Right ventricle myocardium inferior (tissue), 1 donor: ENCODE results near the gene PRLH. TPM values are rescaled to one million over a fixed set of nuclear protein-coding genes. Genes with fewer than 3 reads are reported as not detected.

Source experiments
- ATAC-seq: fragments of 200-7000 bp; cut with Tn5 transposase; one replicate; pipeline ENCODE4 v1.9.1; 2020; ENCODE audit warnings: mild to moderate bottlenecking, moderate library complexity
- DNase-seq: peaks from one replicate; pipeline ENCODE4 v3.0.0; 2021; ENCODE audit errors: missing footprints
- intact Hi-C: fragments of 100-400 bp; cut with DNase I; formaldehyde crosslinking; loops from one replicate; pipeline ENCODE4 v1.11.0; 2022
- total RNA-seq: library from RNA; stranded (reverse); fragmentation: NEBNext Ultra II Directional; extraction: Animal tissue kit (Norgen Biotek cat#: 25700); gene quantifications from one replicate; pipeline ENCODE4 v1.2.1, GENCODE V29; 2021
- donor health status: DM: no; HTN: yes; CAD: no; lungs with severe emphysema.

Gene PRLH
- total RNA-seq, 1 donor from 2014 or later, result not detected

- intact Hi-C loops, result no loop called here
- DNase-seq (no peak), ATAC-seq (no peak)
Measured at GRCh38 chr2:237538001-237538720, 28.2 kb upstream of the PRLH start.

DNA sequence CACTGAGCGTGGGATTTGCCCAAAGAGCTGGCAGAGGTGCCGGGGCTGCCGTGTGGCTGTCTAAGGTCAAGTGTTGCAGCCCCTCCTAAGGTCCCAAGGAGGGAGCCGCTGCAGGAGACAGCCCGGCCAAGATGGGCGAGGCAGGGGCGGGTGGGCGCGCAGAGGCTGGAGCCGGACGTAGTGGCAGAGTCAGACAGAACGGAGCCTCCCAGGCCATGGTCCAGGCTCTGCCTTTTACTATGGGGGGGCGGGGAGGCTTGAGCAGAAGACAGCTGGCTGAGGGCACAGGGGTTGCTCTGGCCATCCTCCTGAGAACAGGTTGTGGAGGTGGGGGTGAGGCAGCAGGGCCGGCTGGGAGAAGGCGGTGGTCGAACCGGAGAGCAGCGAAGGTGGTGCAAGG lies 27.5 kb upstream of the PRLH start:
- no peak for ATAC-seq
- no peak for DNase-seq
- intact Hi-C loops, result no loop called here

GRCh38 chr2:237539681-237540080 lies 26.7 kb upstream of the PRLH start:
- intact Hi-C loops, result no loop called here
- no peak for DNase-seq
- peak; percentile 53 for ATAC-seq

- peak; percentile 21 for ATAC-seq
- DNase-seq, result no peak
- intact Hi-C loops, result no loop called here
Measured at GRCh38 chr2:237540223-237540775, 26.1 kb upstream of the PRLH start.

DNA sequence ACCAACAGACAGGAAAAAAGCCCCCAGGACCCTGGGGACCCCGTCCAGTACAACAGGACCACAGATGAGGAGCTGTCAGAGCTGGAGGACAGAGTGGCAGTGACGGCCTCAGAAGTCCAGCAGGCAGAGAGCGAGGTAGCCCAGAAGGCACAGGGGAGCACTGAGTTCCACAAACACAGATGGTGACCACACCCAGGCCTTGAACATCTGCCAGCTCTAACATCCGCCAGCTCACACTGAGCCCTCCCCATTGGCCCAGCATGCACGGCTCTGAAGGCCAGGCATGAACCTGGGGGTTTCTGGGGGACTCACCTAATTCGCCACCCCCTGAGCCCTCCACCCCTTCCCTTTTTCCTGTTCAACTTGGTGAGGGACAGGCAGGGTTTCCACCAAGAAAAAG lies 25.6 kb upstream of the PRLH start:
- intact Hi-C loops, result no loop called here
- peak; percentile 92 for ATAC-seq
- DNase-seq, result no peak

GRCh38 chr2:237541243-237541642 lies 25.1 kb upstream of the PRLH start:
- intact Hi-C loops, result no loop called here
- no peak for ATAC-seq
- DNase-seq, result no peak

GRCh38 chr2:237542001-237542704 lies 24.2 kb upstream of the PRLH start:
- intact Hi-C loops, result no loop called here
- ATAC-seq, result no peak
- DNase-seq, result no peak

GRCh38 chr2:237546040-237546875 lies 20.1 kb upstream of the PRLH start:
- ATAC-seq, result no peak
- intact Hi-C loops, result no loop called here
- DNase-seq, result no peak

DNA sequence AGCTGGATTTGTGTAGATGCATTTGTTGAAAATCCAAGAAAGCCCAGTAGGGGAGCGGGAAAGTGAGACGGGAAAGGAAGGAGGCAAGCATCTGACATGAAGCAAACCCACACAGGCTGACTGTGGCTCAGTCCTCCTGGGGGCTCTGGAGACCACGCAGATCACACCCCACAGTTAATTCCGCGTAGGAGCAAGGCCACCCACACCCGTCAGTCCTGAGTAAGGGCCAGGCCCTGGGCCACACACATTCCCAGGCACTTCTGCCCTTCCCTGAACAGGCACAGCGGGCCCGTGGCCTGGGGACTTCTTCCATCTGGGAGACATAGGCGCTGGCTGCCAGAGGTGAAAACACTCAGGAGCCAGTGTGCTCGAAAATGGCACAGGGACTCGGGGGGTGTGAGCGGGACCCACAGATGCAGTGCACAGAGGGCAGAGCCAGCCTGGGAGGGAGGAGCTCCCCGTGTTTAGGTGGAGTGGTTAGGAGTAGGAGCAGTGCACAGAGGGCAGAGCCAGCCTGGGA lies 19.4 kb upstream of the PRLH start:
- intact Hi-C loops, result no loop called here
- ATAC-seq, result no peak
- DNase-seq, result no peak

GRCh38 chr2:237547841-237548416 lies 18.4 kb upstream of the PRLH start:
- intact Hi-C loops, result no loop called here
- no peak for ATAC-seq
- DNase-seq, result no peak

DNA sequence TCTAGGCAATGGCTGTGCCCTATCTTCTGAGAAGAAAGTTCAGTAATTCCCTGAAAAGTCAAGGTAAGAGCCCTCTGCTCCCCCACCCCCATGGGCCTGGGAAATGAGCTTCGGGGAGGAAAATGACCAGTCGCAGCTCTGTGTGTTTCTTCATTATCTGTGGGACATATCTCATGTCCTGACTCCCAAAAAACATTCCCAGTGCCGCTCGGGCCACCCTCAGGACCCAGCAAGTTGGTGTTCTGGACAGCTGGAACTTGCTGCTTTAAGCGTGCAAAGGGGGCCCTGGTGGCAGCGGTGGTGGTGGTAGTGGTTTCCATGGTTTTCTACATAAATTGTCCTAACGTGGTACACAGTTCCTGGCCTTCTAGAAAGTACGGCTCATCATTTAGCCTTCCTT lies 17.2 kb upstream of the PRLH start:
- intact Hi-C loops, result no loop called here
- DNase-seq (no peak), ATAC-seq (no peak)

GRCh38 chr2:237549643-237550415 lies 16.5 kb upstream of the PRLH start:
- DNase-seq, result no peak
- intact Hi-C loops, result no loop called here
- ATAC-seq, result no peak

- ATAC-seq, result no peak
- intact Hi-C loops, result no loop called here
- no peak for DNase-seq
Measured at GRCh38 chr2:237551071-237551574, 15.3 kb upstream of the PRLH start.

DNA sequence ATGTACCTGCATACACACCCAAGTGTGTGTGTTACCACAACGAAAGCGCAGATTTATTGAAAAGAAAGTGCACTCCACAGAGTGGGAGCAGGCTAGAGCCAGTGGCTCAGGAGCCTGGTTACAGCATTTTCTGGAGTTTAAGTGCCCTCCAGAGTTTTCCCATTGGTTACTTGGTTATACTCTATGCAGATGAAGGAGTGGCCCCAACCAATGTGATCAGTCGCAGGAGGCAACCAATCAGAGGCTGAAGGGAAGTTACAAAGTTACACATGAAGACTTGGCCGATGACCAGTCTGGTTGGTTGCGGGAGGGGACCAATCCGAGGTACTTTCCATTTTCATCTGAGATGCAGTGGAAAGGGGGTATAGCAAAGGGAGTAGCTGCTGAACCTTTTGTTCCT lies 13.5 kb upstream of the PRLH start:
- DNase-seq (no peak), ATAC-seq (no peak)
- intact Hi-C loops, result no loop called here

- no peak for ATAC-seq
- intact Hi-C loops, result no loop called here
Measured at GRCh38 chr2:237553948-237554347, 12.4 kb upstream of the PRLH start.

DNA sequence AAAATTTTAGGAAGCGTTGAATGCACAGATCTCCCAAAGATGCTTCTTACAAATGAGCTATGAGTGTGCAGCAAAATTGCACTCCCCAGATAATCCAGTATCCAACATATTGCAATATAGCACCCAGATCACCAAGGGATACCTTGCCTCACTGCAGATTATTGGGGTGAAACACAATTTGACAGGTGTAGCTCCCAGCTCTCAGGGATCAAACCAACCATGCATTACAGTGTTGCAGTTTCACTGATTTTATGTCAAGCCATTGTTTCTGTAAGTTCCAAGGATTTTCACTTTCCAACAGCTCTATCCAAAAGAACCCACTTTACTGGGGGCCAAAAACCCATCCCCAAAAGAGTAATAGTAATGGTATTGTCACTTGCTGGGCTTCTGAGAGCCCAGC lies 10.8 kb upstream of the PRLH start:
- ATAC-seq (no peak), DNase-seq (no peak)
- intact Hi-C loops, result no loop called here

More at GRCh38 chr2:237553948-237554347, 12.4 kb upstream of the PRLH start:
- no peak for DNase-seq

- intact Hi-C loops, result no loop called here
- DNase-seq (no peak), ATAC-seq (no peak)
Measured at GRCh38 chr2:237556773-237557632, 9.4 kb upstream of the PRLH start.
